GM19463 (cell line): ENCODE data around the gene JMJD1C.
A peak's percentile ranks its signal among the peaks of the same experiment; 100 is the strongest.
"Not testable (repeated sequence)": the region's sequence is repeated elsewhere in the genome, so short reads cannot be mapped to it uniquely, and the experiment has no call there.

Experiments
- ATAC-seq: cut with Tn5 transposase; IDR thresholded peaks from one replicate; pipeline ENCODE4 v1.9.1; 2021; ENCODE audit warnings: mild to moderate bottlenecking, moderate library complexity; ENCODE audit not compliant: unreplicated experiment

The JMJD1C gene

GRCh38 chr10:63235136-63235535, 230.6 kb downstream of the JMJD1C start:
- ATAC-seq: not testable (repeated sequence)

- no peak for ATAC-seq
Measured at GRCh38 chr10:63229161-63229560, 236.6 kb downstream of the JMJD1C start.

- no peak for ATAC-seq
Measured at GRCh38 chr10:63228237-63228636, 237.5 kb downstream of the JMJD1C start.

DNA sequence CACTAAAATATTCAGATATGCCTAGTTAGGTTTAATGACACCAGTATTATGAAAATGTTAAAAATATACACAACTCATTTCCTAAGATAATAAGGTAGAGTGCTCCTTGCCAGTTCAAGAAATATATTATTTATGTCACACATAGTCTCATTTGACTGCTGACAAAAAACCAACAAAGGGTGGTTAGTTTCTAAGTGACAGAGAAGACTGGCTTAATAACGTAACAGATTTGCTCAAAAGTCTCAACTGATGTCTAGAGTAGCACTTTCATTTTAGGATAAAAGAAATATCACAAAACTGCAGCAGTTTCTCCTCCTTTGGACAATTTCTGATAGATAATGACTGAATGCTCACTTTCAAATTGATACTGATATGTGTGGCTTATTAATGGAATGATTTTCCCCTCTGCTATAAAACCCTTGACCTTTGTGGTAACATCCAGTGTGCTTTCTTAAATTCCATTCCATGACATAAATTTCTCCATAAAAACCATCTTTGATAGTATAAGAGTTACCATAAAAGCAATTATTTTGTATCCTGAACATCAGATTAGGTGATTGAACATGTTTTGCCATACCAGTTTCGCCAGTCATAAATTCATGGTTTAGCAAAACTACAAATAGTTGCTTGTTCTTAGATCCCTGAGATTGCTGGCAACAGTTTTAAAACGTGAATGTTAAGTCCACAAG, 238.4 kb downstream of the JMJD1C start:
- no peak for ATAC-seq

DNA sequence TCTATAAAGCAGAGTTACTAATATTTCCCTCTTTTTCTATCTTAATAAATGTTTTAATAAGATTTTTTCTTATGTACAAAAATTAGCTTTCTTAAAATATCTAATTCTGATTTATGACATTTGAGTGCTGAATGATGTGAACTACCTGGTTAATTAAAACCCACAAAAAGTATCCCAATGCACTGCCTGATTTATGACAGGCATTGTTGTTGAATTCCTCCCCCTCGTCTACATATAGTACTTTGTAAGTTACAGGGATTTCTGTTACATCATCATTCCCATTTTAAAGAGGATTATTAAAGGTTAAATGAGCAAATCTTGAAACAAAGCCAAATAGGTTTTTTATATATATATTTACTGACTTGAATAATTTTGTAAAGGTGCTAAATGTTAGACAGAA, 241.5 kb downstream of the JMJD1C start:
- no peak for ATAC-seq

- ATAC-seq: no peak
Measured at GRCh38 chr10:63221950-63222349, 243.8 kb downstream of the JMJD1C start.

- no peak for ATAC-seq
Measured at GRCh38 chr10:63219749-63220148, 246.0 kb downstream of the JMJD1C start.

DNA sequence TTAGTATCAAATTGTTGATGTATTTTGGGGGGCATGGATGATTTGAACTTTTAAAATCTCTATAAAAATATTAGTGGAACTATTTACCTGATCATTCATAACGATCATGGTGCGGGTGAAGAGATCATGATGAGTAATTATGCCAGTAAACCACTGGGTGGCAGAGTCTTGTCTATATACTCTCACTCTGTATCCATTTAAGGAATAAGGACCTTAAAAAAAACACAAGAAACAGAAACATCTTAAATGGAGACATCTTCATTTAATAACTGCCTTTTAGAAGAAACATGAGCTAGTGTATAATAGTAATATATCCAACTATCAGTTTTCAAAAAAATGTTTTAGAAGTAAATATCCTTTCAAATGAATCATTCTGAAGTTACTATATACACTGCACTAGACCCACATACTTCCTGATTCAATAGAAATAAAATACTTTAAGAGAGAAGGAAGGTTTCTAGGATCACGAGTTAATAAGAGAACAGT, 248.6 kb downstream of the JMJD1C start:
- peak; percentile 85 for ATAC-seq

- no peak for ATAC-seq
Measured at GRCh38 chr10:63214571-63214970, 251.2 kb downstream of the JMJD1C start.

DNA sequence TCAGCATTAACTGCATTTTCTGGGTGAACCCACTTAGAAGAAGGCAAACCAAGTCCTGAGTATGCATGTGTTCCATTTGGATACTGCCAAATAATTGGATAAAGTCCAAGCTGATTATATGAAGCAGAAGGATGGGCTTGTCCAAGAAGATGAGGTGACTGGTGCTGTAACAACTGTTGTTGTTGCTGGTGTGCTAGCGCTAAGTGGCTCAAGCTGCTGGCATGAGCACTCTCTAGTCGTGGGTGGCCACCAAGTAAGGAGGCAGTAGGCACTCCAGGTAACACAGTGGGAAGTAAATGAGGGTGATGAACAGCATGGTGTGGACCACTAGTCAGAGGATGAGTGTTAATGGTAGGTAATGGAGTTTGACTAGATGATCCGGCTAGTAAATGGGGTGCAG, 252.3 kb downstream of the JMJD1C start:
- ATAC-seq: no peak

GRCh38 chr10:63210611-63211196, 255.1 kb downstream of the JMJD1C start:
- ATAC-seq: peak; percentile 51

- ATAC-seq: no peak
Measured at GRCh38 chr10:63209705-63210104, 256.1 kb downstream of the JMJD1C start.

DNA sequence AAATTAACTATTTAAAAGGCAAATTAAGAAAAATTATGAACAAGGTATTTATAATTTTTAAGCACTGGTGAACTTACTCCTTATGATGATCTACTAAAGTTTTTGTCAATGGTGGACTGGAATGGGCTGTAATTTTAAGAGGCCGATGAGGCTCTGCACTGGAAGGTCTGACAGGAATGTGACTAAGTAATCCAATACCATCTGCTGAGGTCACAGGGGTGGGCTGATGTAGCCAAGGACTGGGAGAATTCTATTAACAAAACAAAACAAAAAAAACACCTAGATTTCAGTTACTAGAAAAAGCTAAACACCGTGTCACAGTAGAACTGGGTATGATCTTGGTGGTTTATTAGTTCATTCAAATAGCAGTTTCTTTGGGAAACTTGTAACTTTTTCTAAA, 256.8 kb downstream of the JMJD1C start:
- ATAC-seq: no peak

GRCh38 chr10:63206997-63207811, 258.6 kb downstream of the JMJD1C start:
- ATAC-seq: no peak

DNA sequence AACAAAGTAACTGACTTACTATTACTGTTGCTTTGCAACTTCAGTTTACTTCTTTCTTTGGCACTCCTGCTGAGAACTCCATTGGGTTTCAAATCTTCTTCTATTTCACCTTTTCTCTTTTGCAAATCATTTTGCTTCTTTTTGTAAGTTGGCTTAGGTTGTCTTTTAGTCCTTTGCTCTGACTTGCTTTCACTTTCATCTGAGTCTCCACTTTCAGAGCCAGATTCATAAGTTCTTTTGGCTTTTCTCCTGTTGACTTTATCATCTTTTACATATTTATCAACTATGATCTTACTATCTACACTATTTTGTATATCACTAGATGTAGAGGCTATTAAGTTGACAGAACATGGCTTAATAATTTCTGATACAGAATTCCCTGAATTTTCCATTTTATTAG, 259.2 kb downstream of the JMJD1C start:
- no peak for ATAC-seq

GRCh38 chr10:63205421-63205820, 260.4 kb downstream of the JMJD1C start:
- no peak for ATAC-seq

- ATAC-seq: peak; percentile 55
Measured at GRCh38 chr10:63204667-63205391, 260.9 kb downstream of the JMJD1C start.

GRCh38 chr10:63201118-63201517, 264.7 kb downstream of the JMJD1C start:
- ATAC-seq: no peak

GRCh38 chr10:63200431-63200830, 265.3 kb downstream of the JMJD1C start:
- no peak for ATAC-seq

GRCh38 chr10:63199716-63200115, 266.1 kb downstream of the JMJD1C start:
- ATAC-seq: no peak
